Hypothalamus (tissue), 51 donors: ENCODE results near the gene STKLD1.
"Not testable (repeated sequence)": the region's sequence is repeated elsewhere in the genome, so short reads cannot be mapped to it uniquely, and the experiment has no call there.

Experiments
- DNase-seq, 51 donors: peaks; one replicate each; lab custom pipeline; 2025; lab: John Stamatoyannopoulos, UW

STKLD1 gene

GRCh38 chr9:133380734-133381133 lies 4.6 kb downstream of the STKLD1 start:
- no peak for DNase-seq

GRCh38 chr9:133382507-133383141 lies 6.5 kb downstream of the STKLD1 start:
- DNase-seq: no peak

GRCh38 chr9:133383438-133383837 lies 7.3 kb downstream of the STKLD1 start:
- no peak for DNase-seq

- DNase-seq: no peak
Observed at GRCh38 chr9:133384736-133385321, 8.7 kb downstream of the STKLD1 start.

GRCh38 chr9:133385452-133385851 lies 9.3 kb downstream of the STKLD1 start:
- peak in 1 of 51 donors; percentile 46 for DNase-seq

GRCh38 chr9:133386338-133386737 lies 10.2 kb downstream of the STKLD1 start:
- no peak for DNase-seq

- DNase-seq: no peak
Observed at GRCh38 chr9:133387680-133388079, 11.5 kb downstream of the STKLD1 start.

GRCh38 chr9:133389025-133389557 lies 12.9 kb downstream of the STKLD1 start:
- DNase-seq: no peak

- no peak for DNase-seq
Observed at GRCh38 chr9:133389562-133389961, 13.4 kb downstream of the STKLD1 start.

- DNase-seq: no peak
Observed at GRCh38 chr9:133390713-133391112, 14.5 kb downstream of the STKLD1 start.

- DNase-seq: not testable (repeated sequence)
Observed at GRCh38 chr9:133391449-133391848, 15.3 kb downstream of the STKLD1 start.

- not testable (repeated sequence) for DNase-seq
Observed at GRCh38 chr9:133392308-133392707, 16.1 kb downstream of the STKLD1 start.

- no peak for DNase-seq
Observed at GRCh38 chr9:133393399-133393798, 17.2 kb downstream of the STKLD1 start.

- DNase-seq: no peak
Observed at GRCh38 chr9:133394687-133395271, 18.6 kb downstream of the STKLD1 start.

- DNase-seq: peak in 2 of 51 donors; percentile 7 to 23
Observed at GRCh38 chr9:133396952-133397351, 20.8 kb downstream of the STKLD1 start.

- no peak for DNase-seq
Observed at GRCh38 chr9:133397370-133397769, 21.2 kb downstream of the STKLD1 start.

- DNase-seq: no peak
Observed at GRCh38 chr9:133397895-133398294, 21.7 kb downstream of the STKLD1 start.

GRCh38 chr9:133400292-133400691 lies 24.1 kb downstream of the STKLD1 start:
- no peak for DNase-seq

- no peak for DNase-seq
Observed at GRCh38 chr9:133401588-133401987, 25.4 kb downstream of the STKLD1 start.

- no peak for DNase-seq
Observed at GRCh38 chr9:133402689-133403088, 26.5 kb downstream of the STKLD1 start.

GRCh38 chr9:133403766-133404453 lies 27.7 kb downstream of the STKLD1 start:
- no peak for DNase-seq
